GM19035 (cell line): Measurements from ENCODE around the gene TRIM3.

ENCODE experiments used
- ATAC-seq: cut with Tn5 transposase; IDR thresholded peaks from one replicate; pipeline ENCODE4 v1.9.1; 2021; ENCODE audit not compliant: unreplicated experiment

TRIM3 gene

GRCh38 chr11:6404342-6405051 is 69.2 kb downstream of the TRIM3 start:
- ATAC-seq, result no peak

- no peak for ATAC-seq
Observed at GRCh38 chr11:6403539-6403938, 70.2 kb downstream of the TRIM3 start.

GRCh38 chr11:6402561-6402981 is 71.2 kb downstream of the TRIM3 start:
- ATAC-seq, result peak; percentile 92

- peak; percentile 52 for ATAC-seq
Observed at GRCh38 chr11:6402061-6402470, 71.7 kb downstream of the TRIM3 start.

GRCh38 chr11:6401464-6401863 is 72.3 kb downstream of the TRIM3 start:
- no peak for ATAC-seq

GRCh38 chr11:6400431-6401345 is 73.1 kb downstream of the TRIM3 start:
- ATAC-seq, result no peak
